PC-3 (cell line): ENCODE data around the gene ARL4D.

Source experiments
- EZH2 ChIP-seq: fragments of 300-600 bp; sonication (generic); IDR thresholded peaks from one replicate; pipeline ENCODE4 v1.6.1; 2017; ENCODE audit warnings: antibody characterized with exemption, mild to moderate bottlenecking, low read length; ENCODE audit not compliant: unreplicated experiment
- EZH2phosphoT487 ChIP-seq: fragments of 300-600 bp; sonication (generic); IDR thresholded peaks from 2 replicates; pipeline ENCODE4 v1.6.1; 2018; ENCODE audit warnings: mild to moderate bottlenecking, antibody characterized with exemption, low read length, borderline replicate concordance
- TF ChIP-seq, protein P1 (sequence below): fragments of 300-600 bp; sonication (generic); conservative IDR thresholded peaks from 2 replicates; pipeline ENCODE4 v1.5.1; 2017; ENCODE audit warnings: antibody characterized with exemption, low read depth, mild to moderate bottlenecking, low read length

DNA sequence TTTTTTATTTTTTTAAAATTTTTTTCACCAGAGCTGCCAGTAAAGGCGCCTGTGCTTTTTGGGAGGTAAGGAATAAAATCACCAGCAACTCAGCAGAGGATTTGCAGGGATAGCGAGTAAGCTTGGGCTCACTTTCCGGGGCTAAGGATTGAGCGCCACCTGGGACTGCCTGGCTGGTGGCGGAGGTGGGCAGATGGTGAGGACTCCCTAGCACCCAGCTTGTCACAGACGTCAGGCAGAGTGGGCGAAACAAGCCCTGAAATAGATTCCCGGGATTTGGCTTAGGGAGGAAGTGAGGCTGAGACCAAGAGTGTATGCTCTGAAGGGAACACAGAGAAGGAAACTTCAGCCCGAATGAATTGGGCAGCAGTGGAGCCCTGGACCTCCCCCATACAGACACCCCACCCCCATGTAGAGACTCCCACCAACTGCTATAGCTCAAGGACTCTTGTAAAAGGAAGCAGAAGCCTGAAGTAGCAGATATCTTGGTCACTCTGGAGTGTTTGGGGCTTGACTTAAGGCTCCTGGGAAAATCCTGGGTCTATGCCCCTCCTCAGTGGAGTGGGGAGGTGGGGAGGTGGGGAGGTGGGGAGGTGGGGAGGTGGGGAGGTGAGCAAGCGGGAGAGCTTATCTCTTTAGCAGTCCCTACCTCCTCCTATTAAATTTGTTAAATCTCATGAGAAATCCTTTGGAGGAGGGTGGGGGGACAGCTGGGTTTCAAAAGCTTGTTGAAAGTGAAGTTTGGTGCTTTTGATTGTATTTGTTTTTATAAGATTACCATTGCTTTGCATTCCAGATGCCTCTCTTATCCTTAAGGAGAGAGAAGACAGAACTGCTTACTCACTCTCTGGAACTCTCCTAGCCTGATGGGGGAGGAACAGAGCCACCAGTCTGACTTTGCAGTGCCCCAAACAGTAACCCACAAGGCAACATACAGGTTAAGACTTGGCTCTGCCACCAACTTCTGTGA is 8.2 kb downstream of the ARL4D start:
- no peak for TF ChIP-seq EZH2
- TF ChIP-seq, protein P1, sequence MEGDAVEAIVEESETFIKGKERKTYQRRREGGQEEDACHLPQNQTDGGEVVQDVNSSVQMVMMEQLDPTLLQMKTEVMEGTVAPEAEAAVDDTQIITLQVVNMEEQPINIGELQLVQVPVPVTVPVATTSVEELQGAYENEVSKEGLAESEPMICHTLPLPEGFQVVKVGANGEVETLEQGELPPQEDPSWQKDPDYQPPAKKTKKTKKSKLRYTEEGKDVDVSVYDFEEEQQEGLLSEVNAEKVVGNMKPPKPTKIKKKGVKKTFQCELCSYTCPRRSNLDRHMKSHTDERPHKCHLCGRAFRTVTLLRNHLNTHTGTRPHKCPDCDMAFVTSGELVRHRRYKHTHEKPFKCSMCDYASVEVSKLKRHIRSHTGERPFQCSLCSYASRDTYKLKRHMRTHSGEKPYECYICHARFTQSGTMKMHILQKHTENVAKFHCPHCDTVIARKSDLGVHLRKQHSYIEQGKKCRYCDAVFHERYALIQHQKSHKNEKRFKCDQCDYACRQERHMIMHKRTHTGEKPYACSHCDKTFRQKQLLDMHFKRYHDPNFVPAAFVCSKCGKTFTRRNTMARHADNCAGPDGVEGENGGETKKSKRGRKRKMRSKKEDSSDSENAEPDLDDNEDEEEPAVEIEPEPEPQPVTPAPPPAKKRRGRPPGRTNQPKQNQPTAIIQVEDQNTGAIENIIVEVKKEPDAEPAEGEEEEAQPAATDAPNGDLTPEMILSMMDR, result no peak
- no peak for TF ChIP-seq EZH2phosphoT487
